Activated CD4-positive, alpha-beta memory T cell treated with anti-CD3 and anti-CD28 coated beads for 36 hours (primary cell): Measurements from ENCODE around the gene CD7. TPM values are rescaled to one million over a fixed set of nuclear protein-coding genes. Genes with fewer than 3 reads are reported as not detected.

Experiments used
- CTCF ChIA-PET: fragments of 350-600 bp; sonication (Branson Sonifier 250); formaldehyde crosslinking; loops from one replicate; lab custom pipeline; 2021; ENCODE audit warnings: antibody characterized with exemption, inconsistent platforms; lab: Charles Lee
- POLR2A ChIA-PET: fragments of 350-600 bp; sonication (Branson Sonifier 250); formaldehyde crosslinking; loops from one replicate; lab custom pipeline; 2021; ENCODE audit warnings: antibody characterized with exemption; lab: Charles Lee
- DNase-seq: peaks from one replicate; pipeline ENCODE4 v3.0.0-alpha.2; 2020
- H3K27ac Mint-ChIP-seq: one replicate; pipeline ENCODE4 v1.8.0; 2021; ENCODE audit warnings: mixed read lengths
- H3K27me3 Mint-ChIP-seq: one replicate; pipeline ENCODE4 v1.8.0; 2021; ENCODE audit warnings: mixed read lengths
- H3K36me3 Mint-ChIP-seq: one replicate; pipeline ENCODE4 v1.8.0; 2021; ENCODE audit warnings: mixed read lengths
- H3K4me1 Mint-ChIP-seq: one replicate; pipeline ENCODE4 v1.8.0; 2021; ENCODE audit warnings: low read depth, mixed read lengths
- H3K4me3 Mint-ChIP-seq: one replicate; pipeline ENCODE4 v1.8.0; 2021; ENCODE audit warnings: mild to moderate bottlenecking, mixed read lengths
- H3K9me3 Mint-ChIP-seq: one replicate; pipeline ENCODE4 v1.8.0; 2021; ENCODE audit warnings: mixed read lengths
- intact Hi-C: fragments of 100-400 bp; cut with micrococcal nuclease; formaldehyde crosslinking; loops from one replicate; pipeline ENCODE4 v1.15.1; 2023
- total RNA-seq, 2 experiments: library from RNA; stranded (reverse); gene quantifications; one replicate each; pipeline ENCODE4 v1.2.3, GENCODE V29; 2021

The CD7 gene
- total RNA-seq, 2 experiments from 2014 or later: 570 to 574 TPM

GRCh38 chr17:82304826-82305726 is 12.3 kb downstream of the CD7 start:
- H3K4me3 Mint-ChIP-seq: peak overlapping the region; percentile 26
- H3K36me3 Mint-ChIP-seq: peaks cover 6% of the 10 kb centered on the region
- intact Hi-C loops: no loop called here
- peaks cover 69% of the 10 kb centered on the region for H3K4me1 Mint-ChIP-seq
- no peaks in the 10 kb centered on the region for H3K27me3 Mint-ChIP-seq
- ChIA-PET POLR2A (interaction anchor here (2.1 to 12.2 kb wide), 3 partner anchors 7 to 16 kb away, joined by 7 to 103 read pairs (median 67); partner anchors contain the start of gene CD7), CTCF (interaction anchor here (1.2 to 2.3 kb wide), 2 partner anchors 7 to 16 kb away, joined by 6 to 12 read pairs; no protein-coding TSS in a partner anchor)
- no peak for DNase-seq
- H3K27ac Mint-ChIP-seq: peak overlapping the region; percentile 93
- H3K9me3 Mint-ChIP-seq: no peaks in the 10 kb centered on the region

- intact Hi-C loops: no loop called here
- Mint-ChIP-seq H3K4me1 (peaks cover 77% of the 10 kb centered on the region), H3K27me3 (no peaks in the 10 kb centered on the region), H3K27ac (peak overlapping the region; percentile 100), H3K36me3 (peaks cover 8% of the 10 kb centered on the region), H3K4me3 (peak overlapping the region; percentile 93), H3K9me3 (no peaks in the 10 kb centered on the region)
- POLR2A ChIA-PET: interaction anchor here (1.0 to 12.2 kb wide), 6 partner anchors 6 to 145 kb away, joined by 3 to 103 read pairs (median 22); partner anchors contain the start of gene CD7
- DNase-seq: peak; percentile 11
- CTCF ChIA-PET: interaction anchor here (2.2 to 8.5 kb wide), 3 partner anchors 19 to 62 kb away, joined by 5 to 113 read pairs (median 27); no protein-coding TSS in a partner anchor
Observed at GRCh38 chr17:82303944-82304808, 13.2 kb downstream of the CD7 start.

- H3K36me3 Mint-ChIP-seq: peaks cover 12% of the 10 kb centered on the region
- no peaks in the 10 kb centered on the region for H3K9me3 Mint-ChIP-seq
- intact Hi-C loops: no loop called here
- CTCF ChIA-PET: interaction anchor here (1.1 to 8.5 kb wide), 8 partner anchors 10 to 74 kb away, joined by 3 to 113 read pairs (median 4); partner anchors contain the start of genes CD7 and SLC16A3
- peak; percentile 55 for DNase-seq
- POLR2A ChIA-PET: interaction anchor here (0.9 to 12.2 kb wide), 8 partner anchors 8 to 146 kb away, joined by 3 to 103 read pairs (median 4); partner anchors contain the start of genes CD7 and CSNK1D
- peak overlapping the region; percentile 100 for H3K27ac Mint-ChIP-seq
- H3K4me3 Mint-ChIP-seq: peak overlapping the region; percentile 93
- no peaks in the 10 kb centered on the region for H3K27me3 Mint-ChIP-seq
- H3K4me1 Mint-ChIP-seq: peaks cover 79% of the 10 kb centered on the region
Observed at GRCh38 chr17:82302991-82303943, 14.1 kb downstream of the CD7 start.

GRCh38 chr17:82302568-82302963 is 14.8 kb downstream of the CD7 start:
- no peak for DNase-seq
- Mint-ChIP-seq H3K36me3 (peaks cover 10% of the 10 kb centered on the region), H3K27me3 (no peaks in the 10 kb centered on the region), H3K4me1 (peaks cover 78% of the 10 kb centered on the region), H3K4me3 (peak overlapping the region; percentile 93), H3K27ac (peak overlapping the region; percentile 100), H3K9me3 (no peaks in the 10 kb centered on the region)
- POLR2A ChIA-PET: interaction anchor here (0.9 to 12.2 kb wide), 8 partner anchors 9 to 147 kb away, joined by 3 to 103 read pairs (median 4); partner anchors contain the start of genes CD7 and CSNK1D
- CTCF ChIA-PET: interaction anchor here (1.1 to 8.5 kb wide), 9 partner anchors 11 to 74 kb away, joined by 3 to 113 read pairs (median 5); partner anchors contain the start of genes CD7 and SLC16A3
- intact Hi-C loops: no loop called here

GRCh38 chr17:82301916-82302567 is 15.4 kb downstream of the CD7 start:
- ChIA-PET CTCF (interaction anchor here (0.8 to 8.5 kb wide), 12 partner anchors 9 to 99 kb away, joined by 3 to 113 read pairs (median 4); partner anchors contain the start of genes CD7 and SLC16A3), POLR2A (interaction anchor here (0.9 to 12.2 kb wide), 7 partner anchors 9 to 88 kb away, joined by 3 to 103 read pairs (median 5); partner anchors contain the start of genes CD7 and CSNK1D)
- peak; percentile 86 for DNase-seq
- Mint-ChIP-seq H3K27ac (peak overlapping the region; percentile 100), H3K4me1 (peaks cover 82% of the 10 kb centered on the region), H3K27me3 (no peaks in the 10 kb centered on the region), H3K36me3 (peaks cover 13% of the 10 kb centered on the region), H3K9me3 (no peaks in the 10 kb centered on the region), H3K4me3 (peak overlapping the region; percentile 93)
- intact Hi-C loops: no loop called here

- ChIA-PET POLR2A (interaction anchor here (0.6 to 12.2 kb wide), 8 partner anchors 9 to 148 kb away, joined by 3 to 103 read pairs (median 4); partner anchors contain the start of genes CD7 and SECTM1), CTCF (interaction anchor here (0.6 to 8.5 kb wide), 17 partner anchors 10 to 247 kb away, joined by 3 to 113 read pairs (median 4); partner anchors contain the start of genes CD7 and SECTM1)
- intact Hi-C loops: no loop called here
- peak overlapping the region; percentile 93 for H3K4me3 Mint-ChIP-seq
- no peaks in the 10 kb centered on the region for H3K9me3 Mint-ChIP-seq
- H3K4me1 Mint-ChIP-seq: peaks cover 82% of the 10 kb centered on the region
- no peak for DNase-seq
- H3K27ac Mint-ChIP-seq: peak overlapping the region; percentile 100
- no peaks in the 10 kb centered on the region for H3K27me3 Mint-ChIP-seq
- peaks cover 11% of the 10 kb centered on the region for H3K36me3 Mint-ChIP-seq
Observed at GRCh38 chr17:82301300-82301915, 16.0 kb downstream of the CD7 start.

- DNase-seq: peak; percentile 83
- Mint-ChIP-seq H3K4me3 (peak overlapping the region; percentile 93), H3K9me3 (no peaks in the 10 kb centered on the region), H3K36me3 (peaks cover 11% of the 10 kb centered on the region), H3K27ac (peak overlapping the region; percentile 100), H3K27me3 (no peaks in the 10 kb centered on the region), H3K4me1 (peaks cover 80% of the 10 kb centered on the region)
- ChIA-PET CTCF (interaction anchor here (0.6 to 8.5 kb wide), 17 partner anchors 8 to 248 kb away, joined by 3 to 113 read pairs (median 4); partner anchors contain the start of genes CD7 and SECTM1), POLR2A (interaction anchor here (0.6 to 12.2 kb wide), 8 partner anchors 8 to 148 kb away, joined by 3 to 103 read pairs (median 12); partner anchors contain the start of genes CD7 and SECTM1)
- intact Hi-C loops: no loop called here
Observed at GRCh38 chr17:82300707-82301270, 16.6 kb downstream of the CD7 start.

GRCh38 chr17:82300228-82300627 is 17.2 kb downstream of the CD7 start:
- CTCF ChIA-PET: interaction anchor here (0.6 to 8.5 kb wide), 14 partner anchors 9 to 102 kb away, joined by 3 to 113 read pairs (median 5); partner anchors contain the start of genes CD7 and SECTM1
- Mint-ChIP-seq H3K4me1 (peaks cover 80% of the 10 kb centered on the region), H3K27me3 (no peaks in the 10 kb centered on the region), H3K4me3 (peak overlapping the region; percentile 93), H3K9me3 (no peaks in the 10 kb centered on the region), H3K36me3 (peaks cover 11% of the 10 kb centered on the region), H3K27ac (peak overlapping the region; percentile 100)
- intact Hi-C loops: no loop called here
- POLR2A ChIA-PET: interaction anchor here (0.9 to 12.2 kb wide), 6 partner anchors 7 to 38 kb away, joined by 3 to 103 read pairs (median 12); partner anchors contain the start of genes CD7 and SECTM1
- no peak for DNase-seq

- peaks cover 14% of the 10 kb centered on the region for H3K36me3 Mint-ChIP-seq
Observed at GRCh38 chr17:82299452-82299851, 18.0 kb downstream of the CD7 start.

More at GRCh38 chr17:82299452-82299851, 18.0 kb downstream of the CD7 start:
- Mint-ChIP-seq H3K4me1 (peaks cover 78% of the 10 kb centered on the region), H3K27me3 (no peaks in the 10 kb centered on the region), H3K27ac (peak overlapping the region; percentile 100), H3K4me3 (peak overlapping the region; percentile 93), H3K9me3 (no peaks in the 10 kb centered on the region)
- peak; percentile 72 for DNase-seq
- intact Hi-C loops: loop anchor here (5.0 kb wide), 2 partner anchors 53 to 92 kb away; no protein-coding TSS in a partner anchor
- ChIA-PET CTCF (interaction anchor here (2.4 to 8.5 kb wide), 4 partner anchors 12 to 26 kb away, joined by 10 to 113 read pairs (median 14); partner anchors contain the start of genes CD7 and CSNK1D), POLR2A (interaction anchor here (0.9 to 12.2 kb wide), 9 partner anchors 9 to 70 kb away, joined by 3 to 103 read pairs (median 18); partner anchors contain the start of genes CD7, CSNK1D and SLC16A3)
